ENCODE measurements around the gene NRL. TPM values are rescaled to one million over a fixed set of nuclear protein-coding genes. Genes with fewer than 3 reads are reported as not detected.

NRL gene
- total RNA-seq, 1 donor from 2014 or later, result 0.54 TPM

- Mint-ChIP-seq H3K4me3 (no peak overlapping the region), H3K9me3 (no peaks in the 10 kb centered on the region), H3K27me3 (ENCODE audit: insufficient read depth, low read depth) (peaks cover 3% of the 10 kb centered on the region), H3K36me3 (no peaks in the 10 kb centered on the region), H3K27ac (peak overlapping the region; percentile 89), H3K4me1 (peaks cover 10% of the 10 kb centered on the region)
- Histone ChIP-seq H3K27me3 (no peaks in the 10 kb centered on the region), H4K20me1 (ENCODE audit: low read depth) (no peaks in the 10 kb centered on the region), H3K4me2 (no peak overlapping the region), H3K9ac (no peak overlapping the region), H3K9me3 (ENCODE audit: low read depth) (no peaks in the 10 kb centered on the region), H3K27ac (no peak overlapping the region), H3K4me3 (no peak overlapping the region), H3K79me2 (ENCODE audit: low read depth) (no peaks in the 10 kb centered on the region), H3F3A (ENCODE audit: low read depth) (no peaks in the 10 kb centered on the region), H2AFZ (replicated peaks) (no peak overlapping the region), H3K4me1 (peaks cover 3% of the 10 kb centered on the region), H3K36me3 (no peaks in the 10 kb centered on the region)
- DNase-seq (ENCODE audit: low spot score), result no peak
- TF ChIP-seq CTCF (IDR thresholded peaks at IDR 0.05), result no peak
These were observed 56.9 kb downstream of the NRL start for GRCh38 chr14:24057867-24058259.

GRCh38 chr14:24057271-24057670 lies 57.5 kb downstream of the NRL start:
- H3K9me3 ChIP-seq (ENCODE audit: low read depth), result no peaks in the 10 kb centered on the region
- H3K36me3 ChIP-seq, result no peaks in the 10 kb centered on the region
- no peak overlapping the region for H2AFZ ChIP-seq (replicated peaks)
- H3F3A ChIP-seq (ENCODE audit: low read depth), result peaks cover under 1% of the 10 kb centered on the region
- Mint-ChIP-seq H3K36me3 (no peaks in the 10 kb centered on the region), H3K27ac (no peak overlapping the region), H3K4me3 (no peak overlapping the region), H3K27me3 (ENCODE audit: insufficient read depth, low read depth) (peaks cover 7% of the 10 kb centered on the region), H3K4me1 (peaks cover 14% of the 10 kb centered on the region), H3K9me3 (no peaks in the 10 kb centered on the region)
- TF ChIP-seq CTCF (IDR thresholded peaks at IDR 0.05) (no peak), EZH2 (IDR thresholded peaks at IDR 0.05) (no peak), EZH2phosphoT487 (IDR thresholded peaks at IDR 0.05) (no peak)
- no peaks in the 10 kb centered on the region for H3K27me3 ChIP-seq
- H3K4me2 ChIP-seq, result no peak overlapping the region
- no peak overlapping the region for H3K4me3 ChIP-seq
- H3K4me1 ChIP-seq, result peaks cover 3% of the 10 kb centered on the region
- no peak for DNase-seq (ENCODE audit: low spot score)
- H3K9ac ChIP-seq, result no peak overlapping the region
- no peak overlapping the region for H3K27ac ChIP-seq
- H3K79me2 ChIP-seq (ENCODE audit: low read depth), result no peaks in the 10 kb centered on the region
- no peaks in the 10 kb centered on the region for H4K20me1 ChIP-seq (ENCODE audit: low read depth)

GRCh38 chr14:24056800-24057184 lies 58.0 kb downstream of the NRL start:
- no peak for DNase-seq (ENCODE audit: low spot score)
- no peak overlapping the region for H3K27ac Mint-ChIP-seq
- H2AFZ ChIP-seq (replicated peaks), result no peak overlapping the region
- no peak overlapping the region for H3K4me2 ChIP-seq
- H4K20me1 ChIP-seq (ENCODE audit: low read depth), result no peaks in the 10 kb centered on the region
- H3K4me1 Mint-ChIP-seq, result peaks cover 14% of the 10 kb centered on the region
- no peaks in the 10 kb centered on the region for H3K36me3 ChIP-seq
- TF ChIP-seq EZH2 (IDR thresholded peaks at IDR 0.05) (no peak), CTCF (IDR thresholded peaks at IDR 0.05) (no peak), EZH2phosphoT487 (IDR thresholded peaks at IDR 0.05) (no peak)
- no peaks in the 10 kb centered on the region for H3K9me3 ChIP-seq (ENCODE audit: low read depth)
- no peak overlapping the region for H3K4me3 Mint-ChIP-seq
- H3K4me3 ChIP-seq, result no peak overlapping the region
- no peaks in the 10 kb centered on the region for H3K9me3 Mint-ChIP-seq
- H3K79me2 ChIP-seq (ENCODE audit: low read depth), result no peaks in the 10 kb centered on the region
- no peak overlapping the region for H3K27ac ChIP-seq
- H3K4me1 ChIP-seq, result peaks cover 3% of the 10 kb centered on the region
- H3F3A ChIP-seq (ENCODE audit: low read depth), result peaks cover 5% of the 10 kb centered on the region
- H3K27me3 ChIP-seq, result no peaks in the 10 kb centered on the region
- H3K27me3 Mint-ChIP-seq (ENCODE audit: insufficient read depth, low read depth), result peaks cover 7% of the 10 kb centered on the region
- H3K36me3 Mint-ChIP-seq, result no peaks in the 10 kb centered on the region
- H3K9ac ChIP-seq, result no peak overlapping the region
